ENCODE results near the gene ASCL3. TPM values are rescaled to one million over a fixed set of nuclear protein-coding genes. Genes with fewer than 3 reads are reported as not detected.

The ASCL3 gene
- polyA plus RNA-seq, 1 donor from 2014 or later: not detected

GRCh38 chr11:8914661-8915018 lies 28.2 kb downstream of the ASCL3 start:
- H3K9me3 ChIP-seq (ENCODE audit: low read length): no peaks in the 10 kb centered on the region
- H3F3A ChIP-seq (ENCODE audit: insufficient read depth, low read length, poor library complexity, severe bottlenecking): no peaks in the 10 kb centered on the region
- peaks cover 12% of the 10 kb centered on the region for H3K79me2 ChIP-seq (replicated peaks; ENCODE audit: insufficient read depth, low read length)
- no peaks in the 10 kb centered on the region for H3K27me3 ChIP-seq (ENCODE audit: insufficient read depth, low read depth, low read length)
- H3K9me2 ChIP-seq (ENCODE audit: insufficient read depth, low read length): no peaks in the 10 kb centered on the region
- H2AFZ ChIP-seq (ENCODE audit: low read depth, low read length): no peak overlapping the region
- no peak overlapping the region for H3K4me2 ChIP-seq (ENCODE audit: low read length)
- H3K4me3 ChIP-seq (ENCODE audit: low read length): peak overlapping the region; percentile 46
- no peak for TF ChIP-seq EP300 (conservative IDR thresholded peaks at IDR 0.05; ENCODE audit: poor library complexity, severe bottlenecking)
- peak; percentile 55 for TF ChIP-seq SMC3 (conservative IDR thresholded peaks at IDR 0.05; ENCODE audit: poor library complexity)
- H4K20me1 ChIP-seq (ENCODE audit: insufficient read depth): no peaks in the 10 kb centered on the region
- H3K36me3 ChIP-seq (ENCODE audit: insufficient read depth, low read length): peaks cover 4% of the 10 kb centered on the region
- no peak overlapping the region for H3K27ac ChIP-seq (ENCODE audit: low read length)
- H3K9ac ChIP-seq (ENCODE audit: low read length): no peak overlapping the region

- Histone ChIP-seq H3K79me2 (replicated peaks; ENCODE audit: insufficient read depth, low read length) (peaks cover 12% of the 10 kb centered on the region), H3K4me2 (ENCODE audit: low read length) (peak overlapping the region; percentile 40), H3K4me3 (ENCODE audit: low read length) (peak overlapping the region; percentile 46), H3K36me3 (ENCODE audit: insufficient read depth, low read length) (peaks cover 4% of the 10 kb centered on the region), H3K27ac (ENCODE audit: low read length) (no peak overlapping the region), H3K9me2 (ENCODE audit: insufficient read depth, low read length) (no peaks in the 10 kb centered on the region), H2AFZ (ENCODE audit: low read depth, low read length) (no peak overlapping the region), H3F3A (ENCODE audit: insufficient read depth, low read length, poor library complexity, severe bottlenecking) (no peaks in the 10 kb centered on the region), H3K9me3 (ENCODE audit: low read length) (no peaks in the 10 kb centered on the region), H3K9ac (ENCODE audit: low read length) (no peak overlapping the region), H3K27me3 (ENCODE audit: insufficient read depth, low read depth, low read length) (no peaks in the 10 kb centered on the region), H4K20me1 (ENCODE audit: insufficient read depth) (no peaks in the 10 kb centered on the region)
- no peak for TF ChIP-seq EP300 (conservative IDR thresholded peaks at IDR 0.05; ENCODE audit: poor library complexity, severe bottlenecking)
- TF ChIP-seq MXI1 (conservative IDR thresholded peaks at IDR 0.05; ENCODE audit: poor library complexity, severe bottlenecking): peak; percentile 22
- no peak for TF ChIP-seq EZH2 (IDR thresholded peaks at IDR 0.05; ENCODE audit: borderline replicate concordance, insufficient read depth, low read length, poor library complexity, severe bottlenecking)
- peak; percentile 82 for TF ChIP-seq CTCF (IDR thresholded peaks at IDR 0.05; ENCODE audit: poor library complexity, severe bottlenecking)
- TF ChIP-seq SMC3 (conservative IDR thresholded peaks at IDR 0.05; ENCODE audit: poor library complexity): peak; percentile 85
- TF ChIP-seq, protein P1, sequence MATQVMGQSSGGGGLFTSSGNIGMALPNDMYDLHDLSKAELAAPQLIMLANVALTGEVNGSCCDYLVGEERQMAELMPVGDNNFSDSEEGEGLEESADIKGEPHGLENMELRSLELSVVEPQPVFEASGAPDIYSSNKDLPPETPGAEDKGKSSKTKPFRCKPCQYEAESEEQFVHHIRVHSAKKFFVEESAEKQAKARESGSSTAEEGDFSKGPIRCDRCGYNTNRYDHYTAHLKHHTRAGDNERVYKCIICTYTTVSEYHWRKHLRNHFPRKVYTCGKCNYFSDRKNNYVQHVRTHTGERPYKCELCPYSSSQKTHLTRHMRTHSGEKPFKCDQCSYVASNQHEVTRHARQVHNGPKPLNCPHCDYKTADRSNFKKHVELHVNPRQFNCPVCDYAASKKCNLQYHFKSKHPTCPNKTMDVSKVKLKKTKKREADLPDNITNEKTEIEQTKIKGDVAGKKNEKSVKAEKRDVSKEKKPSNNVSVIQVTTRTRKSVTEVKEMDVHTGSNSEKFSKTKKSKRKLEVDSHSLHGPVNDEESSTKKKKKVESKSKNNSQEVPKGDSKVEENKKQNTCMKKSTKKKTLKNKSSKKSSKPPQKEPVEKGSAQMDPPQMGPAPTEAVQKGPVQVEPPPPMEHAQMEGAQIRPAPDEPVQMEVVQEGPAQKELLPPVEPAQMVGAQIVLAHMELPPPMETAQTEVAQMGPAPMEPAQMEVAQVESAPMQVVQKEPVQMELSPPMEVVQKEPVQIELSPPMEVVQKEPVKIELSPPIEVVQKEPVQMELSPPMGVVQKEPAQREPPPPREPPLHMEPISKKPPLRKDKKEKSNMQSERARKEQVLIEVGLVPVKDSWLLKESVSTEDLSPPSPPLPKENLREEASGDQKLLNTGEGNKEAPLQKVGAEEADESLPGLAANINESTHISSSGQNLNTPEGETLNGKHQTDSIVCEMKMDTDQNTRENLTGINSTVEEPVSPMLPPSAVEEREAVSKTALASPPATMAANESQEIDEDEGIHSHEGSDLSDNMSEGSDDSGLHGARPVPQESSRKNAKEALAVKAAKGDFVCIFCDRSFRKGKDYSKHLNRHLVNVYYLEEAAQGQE (IDR thresholded peaks at IDR 0.05; ENCODE audit: borderline replicate concordance): no peak
- TF ChIP-seq POLR2AphosphoS5 (IDR thresholded peaks at IDR 0.05): no peak
- TF ChIP-seq TAF1 (IDR thresholded peaks at IDR 0.05; ENCODE audit: low read depth): no peak
- TF ChIP-seq RAD21 (conservative IDR thresholded peaks at IDR 0.05): peak; percentile 85
Measured at GRCh38 chr11:8913961-8914660, 28.7 kb downstream of the ASCL3 start.
